Hepatocyte (in vitro differentiated cells): ENCODE data around the gene NEDD4L.

Experiments
- EZH2phosphoT487 ChIP-seq: fragments of 200-600 bp; sonication (generic); IDR thresholded peaks from one replicate; pipeline ENCODE4 v1.6.1; 2018; ENCODE audit warnings: antibody characterized with exemption, mild to moderate bottlenecking, low read depth, moderate library complexity; ENCODE audit not compliant: unreplicated experiment, severe bottlenecking
- TF ChIP-seq, protein P1 (sequence below): fragments of 200-600 bp; sonication (generic); IDR thresholded peaks from 2 replicates; pipeline ENCODE4 v1.5.1; 2016; ENCODE audit warnings: antibody characterized with exemption, mild to moderate bottlenecking; ENCODE audit not compliant: poor library complexity

- TF ChIP-seq, protein P1, sequence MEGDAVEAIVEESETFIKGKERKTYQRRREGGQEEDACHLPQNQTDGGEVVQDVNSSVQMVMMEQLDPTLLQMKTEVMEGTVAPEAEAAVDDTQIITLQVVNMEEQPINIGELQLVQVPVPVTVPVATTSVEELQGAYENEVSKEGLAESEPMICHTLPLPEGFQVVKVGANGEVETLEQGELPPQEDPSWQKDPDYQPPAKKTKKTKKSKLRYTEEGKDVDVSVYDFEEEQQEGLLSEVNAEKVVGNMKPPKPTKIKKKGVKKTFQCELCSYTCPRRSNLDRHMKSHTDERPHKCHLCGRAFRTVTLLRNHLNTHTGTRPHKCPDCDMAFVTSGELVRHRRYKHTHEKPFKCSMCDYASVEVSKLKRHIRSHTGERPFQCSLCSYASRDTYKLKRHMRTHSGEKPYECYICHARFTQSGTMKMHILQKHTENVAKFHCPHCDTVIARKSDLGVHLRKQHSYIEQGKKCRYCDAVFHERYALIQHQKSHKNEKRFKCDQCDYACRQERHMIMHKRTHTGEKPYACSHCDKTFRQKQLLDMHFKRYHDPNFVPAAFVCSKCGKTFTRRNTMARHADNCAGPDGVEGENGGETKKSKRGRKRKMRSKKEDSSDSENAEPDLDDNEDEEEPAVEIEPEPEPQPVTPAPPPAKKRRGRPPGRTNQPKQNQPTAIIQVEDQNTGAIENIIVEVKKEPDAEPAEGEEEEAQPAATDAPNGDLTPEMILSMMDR, result no peak
- no peak for TF ChIP-seq EZH2phosphoT487
Measured at GRCh38 chr18:58010265-58010664, 33.8 kb upstream of the NEDD4L start.
